Diencephalon (tissue), 1 donor: ENCODE results near the gene CHST12. TPM values are rescaled to one million over a fixed set of nuclear protein-coding genes. Genes with fewer than 3 reads are reported as not detected.

Experiments used
- small RNA-seq: library from RNA; depleted of rRNA; stranded (forward); fragments of <200 nt; gene quantifications from one replicate; pipeline ENCODE3, GENCODE V24; 2014
- total RNA-seq: library from RNA; depleted of rRNA; stranded (reverse); fragments of >200 nt; gene quantifications from one replicate; pipeline ENCODE4 v1.2.3, GENCODE V29; 2014

CHST12 gene
- total RNA-seq, result 3.5 TPM

GRCh38 chr7:2403014-2403717, at the start of gene CHST12:
TSS of gene CHST12 (plus strand) at chr7:2403611. CDS start at chr7:2432640, 29,029 bp downstream.

GRCh38 chr7:2354186-2354938, 49.0 kb upstream of the CHST12 start, which contains the start of gene EIF3B:
TSS of gene EIF3B (plus strand) at chr7:2354827. CDS start at chr7:2354922, 95 bp downstream.

GRCh38 chr7:2476298-2476697, 72.9 kb downstream of the CHST12 start, which contains the start of gene GRIFIN:
TSS of gene GRIFIN (minus strand) at chr7:2476398. CDS start at chr7:2476383, 15 bp downstream.

Small RNA genes within 50 kb of the gene (small RNA-seq; reads per million reads assigned to genes)
- gene AC004840.2, result not detected

Other genes with a start within 250 kb of the CHST12 start
- 32.3 TPM for gene MAD1L1, start 170.7 kb upstream of the CHST12 start, total RNA-seq
- 19.8 TPM for gene MRM2, start 161.4 kb upstream of the CHST12 start, total RNA-seq
- gene NUDT1, start 161.4 kb upstream of the CHST12 start, total RNA-seq, result 15.5 TPM
- 8.3 TPM for gene SNX8, start 89.2 kb upstream of the CHST12 start, total RNA-seq
- 73.1 TPM for gene EIF3B, start 48.8 kb upstream of the CHST12 start, total RNA-seq
- gene GRIFIN, start 72.8 kb downstream of the CHST12 start, total RNA-seq, result not detected
- 32.1 TPM for gene LFNG, start 116.2 kb downstream of the CHST12 start, total RNA-seq
- 19.1 TPM for gene BRAT1, start 151.9 kb downstream of the CHST12 start, total RNA-seq
- gene IQCE, start 155.4 kb downstream of the CHST12 start, total RNA-seq, result 21.2 TPM
- gene TTYH3, start 228.4 kb downstream of the CHST12 start, total RNA-seq, result 44.8 TPM